NCI-H524 treated with DMSO at 0.1 percent for 48 hours (cell line): ENCODE measurements around the gene USP26.
"Not testable (repeated sequence)": the region's sequence is repeated elsewhere in the genome, so short reads cannot be mapped to it uniquely, and the experiment has no call there.

ENCODE experiments used
- DNase-seq: peaks from one replicate; lab custom pipeline; 2025; lab: John Stamatoyannopoulos, UW

Gene USP26

DNA sequence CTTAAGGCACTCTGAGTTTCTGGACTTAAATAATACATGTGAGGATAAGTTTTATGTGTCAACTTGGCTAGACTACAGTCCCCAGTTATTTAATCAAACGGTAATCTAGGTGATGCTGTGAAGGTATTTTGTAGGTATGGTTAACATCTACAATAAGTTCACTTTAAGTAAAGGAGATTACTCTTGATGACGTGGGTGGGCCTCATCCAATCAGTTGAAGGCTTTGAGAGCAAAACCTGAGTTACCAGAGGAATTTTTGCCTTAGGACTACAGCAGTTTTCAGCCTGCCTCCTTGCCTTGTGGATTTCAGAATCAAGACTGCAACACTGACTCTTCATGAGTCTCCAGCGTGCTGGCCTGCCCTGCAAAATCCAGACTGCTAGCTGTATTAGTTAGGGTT lies 78.7 kb downstream of the USP26 start:
- DNase-seq = no peak

GRCh38 chrX:133007458-133007857 lies 89.5 kb downstream of the USP26 start:
- no peak for DNase-seq

- DNase-seq = no peak
Measured at GRCh38 chrX:133005616-133006015, 91.3 kb downstream of the USP26 start.

DNA sequence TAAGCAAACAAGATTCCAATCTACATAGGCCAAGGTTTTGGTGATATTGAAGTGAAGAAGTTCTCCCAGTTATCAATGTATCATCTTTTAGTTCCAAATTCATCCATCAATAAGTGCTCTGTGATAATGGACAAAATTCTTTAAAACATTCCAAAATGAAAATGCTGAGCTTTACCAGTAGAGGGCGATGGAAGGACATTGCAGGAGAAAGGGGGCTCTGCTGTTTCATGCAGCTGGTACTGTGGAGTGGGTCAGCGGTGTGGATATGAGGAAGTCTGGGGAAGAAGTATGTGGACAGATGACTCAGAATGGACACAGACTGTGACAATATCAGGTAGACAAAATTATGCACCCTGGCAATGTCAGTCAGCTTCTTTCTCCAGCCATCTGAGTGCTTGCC lies 91.9 kb downstream of the USP26 start:
- DNase-seq = no peak

DNA sequence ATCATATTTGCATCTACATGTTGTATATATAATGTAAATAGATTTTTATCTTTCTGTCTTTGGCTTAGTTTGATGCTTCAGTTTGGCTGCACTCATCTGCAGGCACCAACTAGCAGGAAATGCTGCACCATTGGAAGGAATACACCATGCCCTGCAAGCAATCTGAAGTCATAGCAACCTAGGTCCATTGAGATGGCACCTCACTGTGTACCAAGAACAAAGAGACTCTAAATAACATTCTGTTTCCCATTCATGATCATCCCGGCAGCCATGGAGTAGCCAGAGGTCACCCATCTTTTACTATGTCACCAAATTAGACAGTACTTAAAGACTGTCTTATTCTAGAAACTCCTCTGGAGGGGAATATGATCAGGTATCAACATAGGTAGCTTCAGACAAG lies 97.7 kb downstream of the USP26 start:
- DNase-seq = no peak

DNA sequence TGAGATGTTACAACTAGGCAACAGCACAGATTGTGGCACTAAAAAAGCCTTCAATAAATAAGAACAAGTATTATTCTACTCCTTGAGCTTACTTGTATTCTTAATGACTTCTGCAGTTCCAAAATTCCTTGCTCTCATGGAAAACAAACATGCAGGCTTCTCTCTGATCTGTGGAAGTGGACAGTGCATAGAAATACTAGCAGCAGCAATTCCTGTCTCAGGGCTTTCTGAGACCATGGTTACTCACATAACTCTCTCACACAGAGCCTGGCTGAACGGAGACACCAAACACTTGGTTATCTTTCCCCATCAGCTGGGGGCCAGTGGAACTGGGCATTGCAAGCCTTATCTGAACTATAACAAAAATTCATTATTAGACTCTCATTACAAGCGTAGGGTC lies 106.1 kb downstream of the USP26 start:
- no peak for DNase-seq

- no peak for DNase-seq
Measured at GRCh38 chrX:132986556-132986955, 110.4 kb downstream of the USP26 start.

- DNase-seq = no peak
Measured at GRCh38 chrX:132984058-132984650, 112.8 kb downstream of the USP26 start.

GRCh38 chrX:132983496-132983895 lies 113.4 kb downstream of the USP26 start:
- no peak for DNase-seq

DNA sequence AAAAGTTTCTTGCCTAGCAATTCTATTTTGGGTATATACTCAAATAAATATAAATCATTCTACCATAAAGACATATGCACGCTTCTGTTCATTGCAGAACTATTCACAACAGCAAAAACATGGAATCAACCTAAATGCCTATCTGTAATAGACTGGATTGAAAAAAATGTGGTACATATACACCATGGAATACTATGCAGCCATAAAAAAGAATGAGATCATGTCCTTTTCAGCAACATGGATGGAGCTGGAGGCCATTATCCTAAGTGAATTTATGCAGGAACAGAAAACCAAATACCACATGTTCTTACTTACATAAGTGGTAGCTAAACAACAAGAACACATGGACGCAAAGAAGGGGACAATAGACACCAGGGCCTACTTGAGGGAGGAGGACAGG lies 116.9 kb downstream of the USP26 start:
- DNase-seq = not testable (repeated sequence)
